Hepatocyte (in vitro differentiated cells): ENCODE measurements around the gene JKAMP.

Source experiments
- EZH2phosphoT487 ChIP-seq: fragments of 200-600 bp; sonication (generic); IDR thresholded peaks from one replicate; pipeline ENCODE4 v1.6.1; 2018; ENCODE audit warnings: antibody characterized with exemption, mild to moderate bottlenecking, low read depth, moderate library complexity; ENCODE audit not compliant: unreplicated experiment, severe bottlenecking
- TF ChIP-seq, protein P1 (sequence below): fragments of 200-600 bp; sonication (generic); IDR thresholded peaks from 2 replicates; pipeline ENCODE4 v1.5.1; 2016; ENCODE audit warnings: antibody characterized with exemption, mild to moderate bottlenecking; ENCODE audit not compliant: poor library complexity

DNA sequence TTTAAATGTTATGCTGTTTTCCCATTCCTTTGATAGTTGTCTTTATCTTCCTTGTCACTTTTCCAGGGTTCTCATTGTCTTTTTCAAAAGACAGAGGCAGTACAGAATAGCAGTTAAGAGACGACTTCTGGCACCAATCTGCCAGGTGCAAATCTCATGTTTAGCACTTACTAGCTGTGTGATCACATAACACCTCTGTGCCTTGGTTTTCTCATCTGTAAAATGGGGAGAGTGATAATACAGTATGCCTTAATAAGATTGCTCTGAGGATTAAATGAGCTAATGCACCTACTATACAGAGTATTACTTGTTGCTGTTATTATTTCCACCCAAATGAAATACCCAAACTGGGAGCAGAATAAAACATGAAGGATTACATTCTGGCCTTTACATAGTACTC, 23.9 kb upstream of the JKAMP start:
- TF ChIP-seq, protein P1, sequence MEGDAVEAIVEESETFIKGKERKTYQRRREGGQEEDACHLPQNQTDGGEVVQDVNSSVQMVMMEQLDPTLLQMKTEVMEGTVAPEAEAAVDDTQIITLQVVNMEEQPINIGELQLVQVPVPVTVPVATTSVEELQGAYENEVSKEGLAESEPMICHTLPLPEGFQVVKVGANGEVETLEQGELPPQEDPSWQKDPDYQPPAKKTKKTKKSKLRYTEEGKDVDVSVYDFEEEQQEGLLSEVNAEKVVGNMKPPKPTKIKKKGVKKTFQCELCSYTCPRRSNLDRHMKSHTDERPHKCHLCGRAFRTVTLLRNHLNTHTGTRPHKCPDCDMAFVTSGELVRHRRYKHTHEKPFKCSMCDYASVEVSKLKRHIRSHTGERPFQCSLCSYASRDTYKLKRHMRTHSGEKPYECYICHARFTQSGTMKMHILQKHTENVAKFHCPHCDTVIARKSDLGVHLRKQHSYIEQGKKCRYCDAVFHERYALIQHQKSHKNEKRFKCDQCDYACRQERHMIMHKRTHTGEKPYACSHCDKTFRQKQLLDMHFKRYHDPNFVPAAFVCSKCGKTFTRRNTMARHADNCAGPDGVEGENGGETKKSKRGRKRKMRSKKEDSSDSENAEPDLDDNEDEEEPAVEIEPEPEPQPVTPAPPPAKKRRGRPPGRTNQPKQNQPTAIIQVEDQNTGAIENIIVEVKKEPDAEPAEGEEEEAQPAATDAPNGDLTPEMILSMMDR = no peak
- TF ChIP-seq EZH2phosphoT487 = no peak
